ENCODE data around the gene ADAM15.

GRCh38 chr1:155049651-155050559 is 1.2 kb upstream of the ADAM15 start:
- TF ChIP-seq CTCF (conservative IDR thresholded peaks at IDR 0.05; ENCODE audit: low read length) (no peak), EZH2phosphoT487 (IDR thresholded peaks at IDR 0.05; ENCODE audit: borderline replicate concordance) (no peak)

All from Loucy (cell line).